DND-41 (cell line): ENCODE measurements around the gene OSBPL9.

ENCODE experiments used
- CTCF ChIP-seq: IDR thresholded peaks from 2 replicates; pipeline ENCODE4 v1.5.1; 2012; ENCODE audit warnings: borderline replicate concordance, low read length, moderate library complexity, mild to moderate bottlenecking; ENCODE audit not compliant: poor library complexity, severe bottlenecking; ENCODE audit errors: extremely low read depth
- EZH2 ChIP-seq: IDR thresholded peaks from 3 replicates; pipeline ENCODE4 v1.6.1; 2012; ENCODE audit warnings: borderline replicate concordance, low read depth, mild to moderate bottlenecking, moderate library complexity, low read length, inconsistent platforms; ENCODE audit not compliant: severe bottlenecking

- TF ChIP-seq CTCF (no peak), EZH2 (no peak)
These were observed 168.1 kb downstream of the OSBPL9 start for GRCh38 chr1:51784997-51785421.
